ENCODE results near the gene MPRIP.

DNA sequence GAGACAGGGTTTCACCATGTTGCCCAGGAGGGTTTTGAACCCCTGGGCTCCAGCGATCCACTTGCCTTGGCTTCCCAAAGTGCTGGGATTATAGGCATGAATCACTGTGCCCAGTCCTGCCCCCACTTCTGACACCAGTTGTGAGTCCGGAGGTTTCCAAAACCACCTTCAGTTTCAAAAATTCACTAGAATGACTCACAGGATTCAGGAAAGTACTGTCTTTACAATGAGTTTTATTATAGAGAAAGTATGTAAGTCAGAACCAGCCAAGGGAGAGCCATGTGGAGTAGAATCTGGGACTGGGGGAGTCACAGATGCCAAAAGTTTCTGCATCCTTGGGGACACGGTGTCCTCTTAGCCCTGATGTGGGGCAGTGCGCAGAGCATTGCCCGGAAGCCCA is 108.8 kb downstream of the MPRIP start:
- TF ChIP-seq POLR2A (IDR thresholded peaks at IDR 0.05; ENCODE audit: low read depth, low read length) (no peak), POLR2AphosphoS5 (IDR thresholded peaks at IDR 0.05; ENCODE audit: low read depth, low read length) (no peak), SPI1 (IDR thresholded peaks at IDR 0.05; ENCODE audit: low read depth, low read length) (no peak), TAF1 (IDR thresholded peaks at IDR 0.05; ENCODE audit: low read depth, low read length) (no peak)
